LHCN-M2 (cell line): ENCODE measurements around the gene KCNQ1. TPM values are rescaled to one million over a fixed set of nuclear protein-coding genes. Genes with fewer than 3 reads are reported as not detected.

Experiments
- DNase-seq: peaks from one replicate; pipeline ENCODE4 v3.0.0-alpha.2; 2012; ENCODE audit warnings: low read depth
- total RNA-seq: library from RNA; depleted of rRNA; stranded (reverse); fragments of >200 nt; gene quantifications from 2 replicates; pipeline ENCODE4 v1.2.3, GENCODE V29; 2014

The KCNQ1 gene
- total RNA-seq, 1 experiment from 2014 or later: not detected

DNA sequence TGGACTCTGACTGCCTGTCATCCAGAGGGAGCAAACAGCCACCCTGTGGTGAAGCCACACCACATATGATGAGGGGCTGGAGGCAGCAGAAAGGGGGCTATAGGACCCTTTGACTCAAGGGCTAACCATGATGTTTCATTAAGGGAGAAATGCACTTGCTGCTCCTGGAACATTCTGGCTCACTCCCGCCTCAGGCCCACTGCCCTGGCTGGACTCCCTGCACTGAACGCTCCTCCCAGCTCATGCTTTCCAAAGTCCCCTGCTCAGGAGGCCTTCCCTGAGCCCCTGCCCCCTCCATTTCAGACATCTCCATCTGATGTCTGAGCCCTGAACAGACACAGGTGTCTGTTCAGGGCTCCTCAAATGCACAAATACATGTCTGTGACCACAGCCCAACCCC lies 371.7 kb downstream of the KCNQ1 start:
- no peak for DNase-seq

DNA sequence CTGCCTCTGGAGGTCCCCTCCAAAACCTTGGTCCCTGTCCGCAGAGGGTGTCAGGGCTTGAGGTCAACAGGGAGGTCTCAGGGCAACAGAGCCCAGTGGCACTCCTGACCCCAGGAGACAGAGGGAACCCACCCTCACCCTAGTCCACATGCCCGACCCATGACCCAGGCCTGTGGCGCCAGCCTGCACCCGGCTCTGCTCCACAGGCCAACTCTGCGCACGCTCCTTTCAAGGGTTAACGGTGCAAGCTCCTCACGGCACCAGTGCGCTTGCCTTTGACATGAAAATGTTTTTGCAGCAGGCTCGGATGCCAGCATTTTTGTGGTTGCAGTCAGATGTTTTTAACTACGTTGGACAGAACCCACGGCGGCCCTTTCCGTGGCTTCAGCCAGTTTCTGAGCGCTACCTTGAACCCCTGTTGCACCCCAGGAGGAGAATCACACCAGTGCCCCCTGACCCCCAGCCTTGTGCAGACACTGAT lies 372.2 kb downstream of the KCNQ1 start:
- DNase-seq: peak; percentile 28

DNA sequence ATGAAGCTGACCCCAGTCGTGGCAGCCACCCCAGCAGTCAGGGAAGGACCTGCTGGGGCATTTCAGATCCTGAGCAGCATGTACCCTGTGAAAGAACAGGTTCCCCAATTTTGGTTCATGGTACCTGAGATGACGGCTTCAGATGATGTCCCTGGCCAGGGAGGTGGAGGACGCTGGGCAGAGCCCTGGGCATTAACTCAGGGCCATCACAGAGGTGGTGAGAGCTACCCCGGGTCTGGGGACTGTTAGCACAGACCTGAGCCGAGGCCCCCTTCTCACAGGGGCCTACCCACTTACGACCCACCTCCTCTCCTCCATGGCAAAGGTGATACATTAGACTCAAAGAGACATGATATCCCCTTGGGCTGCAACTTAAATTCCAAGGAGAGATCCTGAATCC lies 372.6 kb downstream of the KCNQ1 start:
- DNase-seq: no peak

DNA sequence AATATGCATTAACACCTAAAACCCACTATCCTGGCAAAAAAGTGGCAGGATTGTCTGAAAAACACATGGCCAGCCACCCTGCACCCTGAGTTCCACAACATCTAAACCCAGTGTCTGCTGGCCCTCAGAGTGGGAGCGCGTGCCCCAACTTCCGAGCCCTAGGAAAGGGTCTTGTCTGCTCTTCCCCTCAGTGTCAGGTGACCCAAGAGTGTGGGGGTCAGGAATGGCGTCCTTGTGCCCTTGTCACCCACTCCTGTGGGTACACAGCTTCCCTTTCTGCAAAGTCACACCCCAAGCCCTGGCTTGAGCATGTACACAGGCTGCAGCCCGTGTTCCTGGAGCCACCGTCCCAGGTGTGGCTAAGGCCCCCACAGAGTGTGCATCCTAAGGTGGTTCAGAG lies 373.2 kb downstream of the KCNQ1 start:
- DNase-seq: no peak

DNA sequence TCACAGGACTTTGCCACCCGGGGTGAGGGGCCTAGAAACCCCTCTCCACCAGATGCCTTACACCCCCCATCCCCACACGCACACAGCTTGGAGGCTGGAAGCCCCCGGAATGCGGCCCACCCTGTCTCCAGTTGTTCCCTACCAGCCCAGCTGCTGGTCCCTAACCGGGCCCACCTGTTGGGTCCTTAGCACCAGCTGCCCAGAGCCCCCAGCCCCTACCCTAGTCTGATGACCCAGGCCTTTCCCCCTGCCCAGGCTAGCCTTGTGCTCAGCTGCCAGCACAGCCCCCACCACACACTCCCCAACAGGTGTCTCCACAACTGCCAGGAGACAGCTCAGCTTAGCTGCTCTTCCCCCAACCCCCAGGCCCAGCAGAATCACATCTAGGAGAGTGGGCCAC lies 373.7 kb downstream of the KCNQ1 start:
- DNase-seq: no peak

DNA sequence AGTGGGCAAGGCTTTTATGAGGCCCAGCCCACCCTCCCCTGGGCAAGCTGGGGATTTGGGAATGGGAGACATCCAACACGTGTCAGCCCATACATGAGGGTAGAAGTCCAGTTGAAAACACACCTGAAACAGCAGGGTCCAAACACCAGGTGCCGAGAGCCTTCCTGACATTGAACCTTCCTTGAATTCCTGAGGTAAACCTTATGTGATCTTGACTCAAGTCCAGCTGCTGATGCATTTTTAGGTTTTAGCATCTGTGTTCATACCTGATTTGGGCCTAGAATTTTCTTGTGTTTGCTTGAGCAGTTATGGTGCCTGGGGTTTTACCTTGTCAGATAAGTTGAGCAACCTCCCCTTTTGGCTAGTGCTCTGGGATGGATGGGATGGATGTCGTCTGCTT lies 374.5 kb downstream of the KCNQ1 start:
- DNase-seq: no peak

DNA sequence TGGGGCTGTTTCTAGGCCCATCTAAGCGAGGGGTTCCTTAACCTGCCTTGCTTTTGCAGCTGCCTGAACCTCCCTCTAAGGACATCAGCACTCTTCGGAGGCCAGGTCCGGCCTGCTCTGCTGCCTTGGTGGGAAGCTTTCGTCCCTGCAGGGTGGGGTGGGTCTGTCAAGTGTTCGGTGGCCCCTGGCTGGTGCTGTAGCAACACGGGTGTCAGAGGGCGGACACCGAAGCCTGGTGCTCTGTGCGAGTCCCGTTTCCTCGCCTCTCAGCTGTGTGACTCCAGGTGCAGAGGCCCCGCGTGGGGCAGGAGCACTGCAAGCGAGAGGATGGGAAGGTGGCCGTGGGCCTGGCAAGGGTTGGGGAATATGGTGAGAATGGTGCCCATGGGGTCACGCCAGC lies 376.2 kb downstream of the KCNQ1 start:
- DNase-seq: no peak

DNA sequence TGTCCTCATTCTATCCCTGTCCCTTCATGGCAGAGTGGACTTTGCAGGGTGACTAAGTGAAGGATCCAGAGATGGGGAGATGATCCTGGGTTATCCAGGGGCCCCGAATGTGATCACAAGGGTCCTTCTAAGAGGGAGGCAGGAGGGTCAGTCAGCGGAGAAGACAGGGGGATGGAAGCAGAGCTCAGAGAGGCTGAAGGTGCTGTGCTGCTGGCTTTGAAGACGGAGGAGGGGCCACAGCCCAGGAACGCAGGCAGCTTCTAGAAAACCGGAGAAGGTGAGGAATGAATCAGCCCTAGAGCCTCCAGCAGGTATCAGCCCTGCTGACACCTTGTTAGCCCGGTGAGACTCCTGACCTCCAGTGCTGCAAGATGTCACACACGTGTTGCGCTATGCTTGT lies 377.1 kb downstream of the KCNQ1 start:
- DNase-seq: no peak

DNA sequence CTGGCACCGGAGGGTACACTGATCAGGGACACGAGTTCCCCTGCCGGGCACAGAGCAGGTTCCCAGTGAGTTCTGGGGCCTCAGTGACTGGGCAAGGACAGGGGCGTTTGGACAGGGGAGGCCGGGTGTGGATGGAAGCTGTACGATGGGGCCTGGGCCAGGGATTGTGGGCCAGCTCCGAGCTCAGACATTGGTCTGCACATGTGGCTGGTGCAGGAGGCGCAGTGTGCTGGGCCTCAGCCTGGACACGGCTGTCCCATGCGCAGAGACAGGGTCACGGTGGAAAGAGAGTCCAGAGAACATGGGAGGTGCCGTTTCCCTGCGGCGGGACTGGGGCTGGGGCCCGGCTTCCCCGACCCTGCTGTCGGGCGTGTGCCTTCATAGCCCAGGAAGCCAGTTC lies 380.0 kb downstream of the KCNQ1 start:
- DNase-seq: no peak

DNA sequence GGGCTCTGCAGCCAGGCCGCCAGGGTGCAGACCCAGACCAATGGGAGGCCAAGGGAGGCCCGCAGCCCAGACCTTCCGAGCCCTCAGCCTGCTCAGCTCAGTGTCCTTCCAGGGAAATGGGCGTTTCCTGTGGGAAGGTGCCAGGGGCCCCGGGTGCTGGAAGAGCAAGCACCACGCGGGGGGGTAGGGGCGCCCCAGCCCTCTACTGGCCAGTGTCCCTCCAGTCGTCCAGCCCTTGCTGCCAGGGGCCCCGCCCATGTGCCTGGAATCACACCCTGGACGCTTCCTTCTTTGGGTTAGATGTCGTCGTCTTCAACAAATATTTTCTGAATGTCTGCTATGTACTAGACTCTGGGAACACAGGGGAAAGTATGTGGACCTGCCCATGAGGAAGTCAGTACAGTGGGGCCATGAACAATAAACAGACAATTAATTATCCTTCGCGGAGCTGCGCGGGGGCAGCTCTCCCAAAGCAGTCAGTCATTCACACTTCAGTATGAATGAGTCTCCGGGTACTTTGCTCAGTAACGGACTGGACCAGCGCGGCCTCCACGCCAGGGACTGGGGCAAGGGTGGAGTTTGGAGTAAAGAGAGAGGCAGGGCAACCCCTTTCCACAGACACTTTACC lies 380.6 kb downstream of the KCNQ1 start:
- peak; percentile 29 for DNase-seq

DNA sequence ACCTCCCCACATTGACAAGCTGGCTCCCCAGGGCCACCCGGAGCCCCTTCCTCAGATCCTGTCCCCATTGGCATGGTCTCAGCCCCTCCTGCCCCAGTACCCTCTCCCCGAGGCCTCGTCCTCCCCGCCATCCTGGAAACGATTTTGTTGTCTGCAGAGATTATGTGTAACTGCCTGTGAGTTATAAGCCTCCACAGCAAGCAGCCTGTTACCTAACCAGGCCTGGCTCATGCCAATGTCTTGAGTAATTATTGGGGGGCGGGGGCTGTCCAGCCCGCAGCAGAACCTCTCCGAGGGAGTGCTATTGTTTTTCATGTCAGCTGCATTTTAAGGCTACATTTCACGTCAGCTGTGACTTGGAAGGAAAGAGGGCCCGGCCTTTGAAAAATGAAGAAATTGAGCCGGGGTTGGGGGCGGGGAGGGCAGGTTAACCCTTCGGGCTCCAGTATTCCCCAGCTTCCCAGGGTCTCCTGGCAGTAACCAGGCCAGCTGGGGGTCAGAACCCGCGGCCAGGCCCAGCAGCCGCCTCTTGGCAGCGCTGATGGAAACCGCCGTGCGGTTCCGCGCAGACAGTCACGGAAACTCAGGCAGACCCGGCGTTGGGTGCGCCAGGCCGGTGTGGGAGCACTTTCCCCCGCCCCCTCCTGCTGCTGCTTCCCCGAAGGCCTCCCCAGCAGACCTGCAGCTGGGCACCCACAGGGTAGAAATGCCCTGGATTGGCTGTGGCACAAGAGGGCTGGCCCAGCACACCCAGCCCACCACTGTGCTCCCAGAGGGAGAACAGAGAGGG lies 381.3 kb downstream of the KCNQ1 start:
- DNase-seq: peak; percentile 93

DNA sequence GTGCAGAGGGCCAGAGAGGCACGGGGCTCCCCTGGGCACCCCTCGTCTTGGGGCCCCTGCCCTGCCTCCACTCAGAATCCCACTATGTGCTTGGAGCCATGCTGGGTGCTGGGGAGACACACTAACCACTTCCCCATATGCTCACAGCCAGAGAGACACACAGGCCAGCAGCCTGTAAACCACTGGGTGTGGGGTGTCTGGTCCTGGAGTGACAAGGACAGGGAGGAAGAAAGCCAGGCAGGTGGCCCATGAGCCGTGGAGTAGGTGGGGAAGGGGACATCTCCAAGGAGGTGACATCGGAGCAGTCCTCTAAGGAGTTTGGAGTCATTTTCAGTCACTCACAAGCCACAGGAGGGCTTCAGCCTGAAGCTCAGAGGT lies 381.9 kb downstream of the KCNQ1 start:
- no peak for DNase-seq

DNA sequence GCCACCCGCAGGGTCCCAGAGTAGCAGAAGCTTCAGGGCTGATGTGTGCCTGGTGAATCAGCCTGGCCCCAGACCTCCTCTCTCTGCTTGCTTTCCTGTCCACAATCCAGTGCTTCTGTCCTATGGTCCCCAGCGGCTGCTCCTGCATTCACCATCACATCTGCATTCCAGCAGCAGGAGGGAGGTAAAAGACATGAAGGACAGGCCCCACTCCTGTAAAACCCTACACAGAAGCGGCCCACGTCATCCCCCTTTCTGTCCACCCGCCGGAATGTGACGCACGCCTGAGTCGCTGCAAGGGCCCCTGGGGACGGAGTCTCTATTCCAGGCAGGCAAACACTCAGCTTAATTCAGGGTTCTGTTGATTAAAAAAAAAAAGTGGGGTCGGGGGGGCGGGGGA lies 382.4 kb downstream of the KCNQ1 start:
- no peak for DNase-seq

DNA sequence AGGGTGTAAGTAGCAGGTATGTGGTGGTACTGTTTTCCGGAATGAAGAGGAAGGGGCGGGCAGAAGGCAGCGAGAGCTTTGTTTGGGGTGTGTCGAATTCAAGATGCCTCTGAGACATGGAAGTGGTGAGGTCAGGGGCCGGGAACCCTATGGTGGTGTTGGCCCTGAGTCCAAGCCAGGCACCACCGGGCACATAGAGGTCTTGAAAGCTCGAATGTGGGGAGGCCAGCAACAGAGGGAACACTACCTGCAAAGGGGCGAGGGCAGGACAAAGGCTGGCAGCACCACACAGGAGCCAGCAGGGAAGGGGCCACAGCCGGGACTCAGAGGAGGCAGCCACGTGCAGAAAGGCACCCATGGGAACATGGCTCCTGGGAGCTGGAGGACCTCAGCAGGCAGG lies 383.0 kb downstream of the KCNQ1 start:
- DNase-seq: no peak

DNA sequence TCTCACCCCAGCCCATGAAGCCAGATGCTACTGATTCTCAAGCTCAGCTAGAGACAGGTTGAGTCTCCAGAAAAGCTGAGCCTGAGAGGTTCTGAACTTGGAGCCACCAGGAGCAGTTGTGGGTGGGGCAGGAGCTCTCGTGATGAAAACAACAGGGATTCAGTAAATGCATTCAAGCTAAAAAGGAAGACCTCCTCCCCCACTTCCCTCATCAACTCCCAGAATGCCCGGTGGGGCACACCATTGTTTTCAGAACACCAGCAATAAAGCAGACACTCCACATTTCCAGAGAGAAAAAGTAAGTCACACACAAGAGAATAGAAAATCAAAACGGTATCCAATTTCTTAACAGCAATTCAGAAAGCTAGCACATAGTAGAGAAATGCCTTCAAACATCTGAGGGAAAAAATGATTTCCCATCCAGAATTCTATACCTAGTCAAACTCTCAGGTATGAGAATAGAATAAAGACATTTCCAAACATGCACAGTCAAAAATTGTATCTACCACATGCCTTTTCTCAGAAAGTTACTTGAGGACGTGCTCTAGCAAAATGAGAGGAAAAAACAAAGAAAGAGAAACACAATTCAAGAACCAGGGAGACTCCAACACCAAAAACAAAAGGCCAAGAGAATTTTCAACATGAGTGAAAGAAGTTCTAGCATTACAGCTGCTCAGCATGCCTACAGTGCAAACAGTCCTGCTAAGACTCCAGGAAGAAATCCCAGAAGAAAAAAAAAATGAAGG lies 383.9 kb downstream of the KCNQ1 start:
- no peak for DNase-seq

DNA sequence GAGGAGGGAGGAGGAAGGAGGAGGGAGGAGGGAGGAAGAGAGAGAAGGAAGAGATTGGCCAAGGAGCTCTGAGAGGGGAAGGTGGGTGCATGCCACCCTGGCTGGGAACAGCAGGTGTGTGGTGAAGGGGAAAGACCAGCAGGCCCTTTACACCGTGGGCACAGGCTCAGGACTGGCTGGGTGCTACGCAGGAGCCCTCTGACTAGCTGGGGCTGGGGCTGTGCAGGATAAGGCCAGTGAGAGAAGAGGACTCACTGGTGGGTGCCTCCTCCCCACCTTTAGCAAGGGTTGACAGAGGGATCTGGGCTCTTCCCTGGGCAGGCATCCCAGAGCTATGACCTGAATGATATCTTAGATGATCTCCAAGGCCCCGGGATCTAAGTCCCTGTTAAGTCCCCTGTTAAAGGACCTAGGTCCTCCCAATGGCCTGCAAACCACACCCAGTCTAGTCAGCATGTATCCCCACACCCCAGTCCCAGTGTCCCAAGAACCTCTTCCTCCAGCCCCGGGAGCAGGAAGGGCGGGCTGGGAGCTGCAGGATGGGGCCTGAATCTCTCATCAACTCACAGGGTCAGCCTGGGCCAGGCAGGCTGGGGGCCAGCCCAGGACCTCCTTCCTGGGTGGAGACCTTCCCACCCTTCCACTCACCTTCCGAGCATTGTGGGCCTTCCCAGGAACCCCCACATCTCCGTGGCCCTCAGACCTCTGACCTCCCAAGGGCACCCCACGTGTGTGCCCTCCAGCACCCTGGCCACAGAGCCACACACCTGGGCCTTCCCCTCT lies 385.4 kb downstream of the KCNQ1 start:
- DNase-seq: no peak

DNA sequence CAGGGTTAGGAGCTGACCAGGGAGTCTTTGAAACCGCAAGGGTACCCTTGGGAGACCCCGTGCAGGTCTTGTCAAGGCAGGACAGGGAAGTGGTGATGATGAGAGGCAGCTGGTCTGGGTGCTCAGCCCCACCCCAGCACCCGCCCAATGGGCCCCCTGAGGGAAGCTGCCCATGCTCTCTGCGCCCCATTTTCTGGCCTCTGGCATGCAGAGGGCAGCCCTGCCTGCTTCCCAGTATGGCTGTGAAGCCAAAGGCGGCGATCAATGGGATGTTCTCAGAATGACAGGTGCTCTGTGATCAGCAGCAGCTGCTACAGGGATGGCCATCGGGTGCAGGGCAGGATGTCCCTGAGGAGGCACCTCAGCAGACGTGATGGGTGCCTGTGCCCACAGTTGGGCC lies 386.1 kb downstream of the KCNQ1 start:
- DNase-seq: no peak

DNA sequence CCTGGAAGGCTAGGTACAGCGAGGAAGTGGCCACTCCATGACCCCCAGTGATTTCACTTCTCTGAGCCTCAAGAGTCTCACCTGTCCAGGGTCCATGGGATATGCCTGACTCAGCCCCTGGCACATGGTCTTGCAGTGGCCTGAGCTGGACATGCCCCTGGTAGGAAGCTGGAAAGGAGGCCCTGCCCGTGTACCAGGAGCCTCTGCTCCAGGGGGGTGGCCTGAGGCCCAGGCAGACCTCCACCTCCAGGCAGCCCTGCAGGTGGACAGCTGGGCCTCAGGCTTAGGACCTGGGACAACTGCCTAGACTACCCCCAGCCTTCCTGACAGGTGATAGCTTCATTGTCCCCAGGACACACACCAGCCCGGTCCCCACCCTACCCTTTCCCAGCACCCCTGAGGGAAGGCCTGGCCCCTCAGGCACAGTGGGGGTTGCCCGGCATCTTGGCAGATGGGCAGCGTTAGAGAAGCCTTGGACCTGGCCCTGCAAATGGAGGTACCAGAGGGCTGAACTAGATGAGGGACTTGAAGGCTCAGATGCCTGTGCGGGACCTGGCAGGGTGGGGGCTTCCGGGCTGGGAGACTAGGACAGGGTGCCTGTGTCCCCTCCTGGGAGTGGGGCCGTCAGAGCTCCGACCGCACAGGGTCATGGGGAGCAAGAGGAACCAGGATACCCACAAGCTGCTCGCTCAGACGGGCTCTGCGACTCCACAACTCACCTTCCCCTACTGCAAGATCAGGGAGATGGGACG lies 387.1 kb downstream of the KCNQ1 start:
- DNase-seq: no peak

DNA sequence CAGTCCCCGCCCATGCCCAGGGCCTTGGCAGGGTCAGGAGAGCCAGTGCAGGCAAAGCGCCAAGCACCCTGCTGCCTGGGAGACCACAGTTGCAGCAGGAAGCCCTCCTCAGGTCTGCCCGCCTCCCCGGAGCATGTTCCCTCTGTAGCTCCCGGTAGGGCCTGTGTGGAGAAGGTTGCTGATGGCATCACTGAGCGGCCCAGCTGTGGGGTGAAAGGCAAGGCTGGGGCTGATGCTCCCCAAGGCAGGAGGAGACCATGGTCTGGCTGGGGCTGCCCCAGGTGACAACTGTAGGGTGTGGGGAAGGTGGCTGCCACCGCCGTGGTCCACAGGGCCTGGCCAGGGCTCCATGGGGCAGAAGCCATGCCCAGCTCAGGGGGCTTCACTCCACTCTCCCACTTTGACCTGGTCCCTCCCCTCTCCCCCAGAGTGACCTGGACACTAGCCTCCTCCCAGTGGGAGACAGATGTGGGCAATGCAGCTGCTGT lies 387.8 kb downstream of the KCNQ1 start:
- no peak for DNase-seq

DNA sequence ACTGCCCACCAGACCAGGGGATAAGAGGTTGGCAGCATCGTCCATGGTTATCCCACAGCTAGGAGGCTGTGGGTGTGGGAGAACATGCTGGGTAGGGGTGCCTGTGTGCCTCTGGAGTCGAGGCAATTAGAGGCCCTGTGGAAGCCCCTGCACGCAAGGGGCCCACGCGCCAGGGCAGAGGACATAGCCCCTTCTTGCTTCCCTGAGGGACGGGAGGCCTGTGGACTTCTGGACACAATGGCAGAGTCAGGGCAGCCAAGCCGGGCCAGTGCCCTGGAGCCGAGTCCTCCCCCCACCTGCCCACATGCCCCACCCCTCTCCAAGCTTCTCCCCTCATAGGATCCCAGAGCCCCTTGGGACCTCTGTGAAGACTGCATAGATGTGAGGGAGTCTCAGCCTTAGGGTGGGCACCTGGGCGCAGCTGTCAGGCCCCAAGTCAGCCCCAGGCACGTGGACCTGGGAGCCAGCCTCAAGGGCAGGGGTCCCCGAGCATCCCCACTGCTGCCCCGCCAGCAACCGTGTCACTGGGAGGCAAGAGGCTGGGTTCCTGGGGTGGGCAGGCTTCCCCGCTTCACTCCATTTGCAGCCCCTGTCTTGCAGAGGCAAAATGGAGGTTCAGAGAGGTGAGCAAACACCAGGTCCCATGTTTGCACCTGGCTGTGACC lies 388.4 kb downstream of the KCNQ1 start:
- no peak for DNase-seq
